Stimulated activated CD4-positive, alpha-beta T cell treated with anti-CD3 and anti-CD28 coated beads, TNF-alpha, amount 100 ng/mL, for 24 hours (primary cell): ENCODE results near the gene GPATCH4.
"Not testable (repeated sequence)": the region's sequence is repeated elsewhere in the genome, so short reads cannot be mapped to it uniquely, and the experiment has no call there.

Source experiments
- DNase-seq, 3 experiments: peaks; one replicate each; pipeline ENCODE4 v3.0.0-alpha.2; 2020; ENCODE audit warnings: low read depth in 3 of 3

GPATCH4 gene

GRCh38 chr1:156626079-156626438, 24.8 kb upstream of the GPATCH4 start:
- DNase-seq: no peak

- DNase-seq: peak in 2 of 3 experiments; percentile 45 to 56
Measured at GRCh38 chr1:156625436-156626078, 24.3 kb upstream of the GPATCH4 start.

GRCh38 chr1:156624814-156625435, 23.6 kb upstream of the GPATCH4 start:
- DNase-seq: no peak

GRCh38 chr1:156623946-156624813, 22.9 kb upstream of the GPATCH4 start:
- peak in 1 of 3 experiments; percentile 45 for DNase-seq

GRCh38 chr1:156622581-156623297, 21.5 kb upstream of the GPATCH4 start:
- DNase-seq: no peak

GRCh38 chr1:156619582-156619955, 18.3 kb upstream of the GPATCH4 start:
- no peak for DNase-seq

GRCh38 chr1:156618853-156619581, 17.7 kb upstream of the GPATCH4 start, which contains the start of gene HAPLN2:
Gene HAPLN2, plus strand, starts transcription at chr1:156619415. Its CDS starts 4,076 bp downstream, at chr1:156623491.
- no peak for DNase-seq

- no peak for DNase-seq
Measured at GRCh38 chr1:156616463-156616862, 15.2 kb upstream of the GPATCH4 start.

- no peak for DNase-seq
Measured at GRCh38 chr1:156615946-156616345, 14.7 kb upstream of the GPATCH4 start.

- DNase-seq: no peak
Measured at GRCh38 chr1:156612666-156613065, 11.4 kb upstream of the GPATCH4 start.

- DNase-seq: not testable (repeated sequence)
Measured at GRCh38 chr1:156610072-156610471, 8.8 kb upstream of the GPATCH4 start.

- DNase-seq: peak in 2 of 3 experiments; percentile 45 to 50
Measured at GRCh38 chr1:156608981-156609380, 7.7 kb upstream of the GPATCH4 start.

- DNase-seq: peak in 2 of 3 experiments; percentile 39 to 43
Measured at GRCh38 chr1:156608036-156608674, 6.9 kb upstream of the GPATCH4 start.

- not testable (repeated sequence) for DNase-seq
Measured at GRCh38 chr1:156607344-156607743, 6.1 kb upstream of the GPATCH4 start.

GRCh38 chr1:156602557-156602993, 1.3 kb upstream of the GPATCH4 start:
- DNase-seq: no peak

GRCh38 chr1:156601892-156602291, 613 bp upstream of the GPATCH4 start:
- DNase-seq: no peak

GRCh38 chr1:156600733-156601121, 552 bp downstream of the GPATCH4 start:
- DNase-seq: no peak

GRCh38 chr1:156599811-156600210, 1.5 kb downstream of the GPATCH4 start:
- DNase-seq: no peak

GRCh38 chr1:156598731-156599432, 2.4 kb downstream of the GPATCH4 start:
- DNase-seq: no peak

GRCh38 chr1:156598125-156598524, 3.2 kb downstream of the GPATCH4 start:
- DNase-seq: no peak
